ENCODE results near the gene PSMB10. TPM values are rescaled to one million over a fixed set of nuclear protein-coding genes. Genes with fewer than 3 reads are reported as not detected.

PSMB10 gene
- total and polyA plus RNA-seq, 2 of the 4 experiments (the other 2 are of a cell fraction): 28.7 to 36.7 TPM

DNA sequence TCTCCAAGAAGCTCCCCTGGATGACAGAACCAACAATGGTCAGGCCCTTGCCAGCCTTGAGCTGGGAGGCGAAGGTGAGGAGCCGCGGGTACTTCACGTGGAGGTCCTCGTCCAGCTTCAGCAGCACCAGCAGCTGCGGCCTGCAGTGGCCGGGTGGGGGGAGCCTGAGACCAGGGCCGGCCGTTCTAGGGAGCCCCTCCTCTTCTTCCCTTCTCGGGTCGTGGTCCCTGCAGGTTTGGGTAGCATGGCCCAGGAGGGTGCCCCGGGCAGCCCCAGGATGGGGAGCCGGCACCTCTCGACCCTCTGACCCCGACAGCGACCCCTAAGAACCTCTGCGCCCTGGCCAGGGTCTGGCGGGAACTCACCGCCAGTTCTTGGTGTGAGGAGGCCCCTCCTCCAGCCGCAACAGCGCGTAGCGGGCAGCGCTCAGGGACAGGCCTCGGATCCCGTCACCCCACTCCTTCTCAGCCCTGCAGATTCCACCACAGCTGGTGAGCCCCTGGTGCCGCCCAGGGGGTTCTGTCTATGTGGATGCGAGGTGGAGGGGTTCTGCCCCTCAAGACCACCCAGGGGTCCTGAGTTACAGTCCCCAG lies 10.4 kb upstream of the PSMB10 start:
- Histone ChIP-seq H2AK5ac (ENCODE audit: low read depth, low read length) (no peak overlapping the region), H2BK5ac (ENCODE audit: low read depth, low read length, poor library complexity, severe bottlenecking) (no peak overlapping the region), H2BK120ac (ENCODE audit: low read depth, low read length) (no peak overlapping the region), H3K18ac (ENCODE audit: low read depth, low read length) (no peak overlapping the region), H2BK15ac (ENCODE audit: low read depth, low read length) (no peak overlapping the region), H4K20me1 (ENCODE audit: insufficient read depth, low read length) (peaks cover 62% of the 10 kb centered on the region), H3K4me1 (ENCODE audit: control insufficient read depth, insufficient read depth, low read length) (no peaks in the 10 kb centered on the region), H3K27ac (ENCODE audit: insufficient read depth, low read length) (no peak overlapping the region), H3K4ac (ENCODE audit: low read depth, low read length) (no peak overlapping the region), H4K8ac (ENCODE audit: low read depth in 2 of 2, low read length in 2 of 2) (no peak overlapping the region), H3K4me2 (ENCODE audit: low read depth, low read length) (no peak overlapping the region), H2BK20ac (ENCODE audit: low read depth, low read length) (no peak overlapping the region), H2AFZ (replicated peaks; ENCODE audit: low read length, poor library complexity) (no peak overlapping the region), H3K4me3 (ENCODE audit: insufficient read depth, low read depth, low read length) (no peak overlapping the region), H3K56ac (ENCODE audit: extremely low read depth, insufficient read depth, low read length) (no peak overlapping the region), H3K9ac (ENCODE audit: low read depth, low read length) (no peak overlapping the region), H3K79me1 (ENCODE audit: low read depth in 1 of 2, low read length in 2 of 2) (peaks cover 22 to 88% of the 10 kb centered on the region in 2 experiments), H2AK9ac (replicated peaks; ENCODE audit: low read depth, low read length, poor library complexity) (no peak overlapping the region), H4K91ac (ENCODE audit: insufficient read depth, low read depth, low read length) (no peak overlapping the region), H3K36me3 (ENCODE audit: control insufficient read depth, insufficient read depth, low read length) (peaks cover 97% of the 10 kb centered on the region), H3K23ac (ENCODE audit: low read depth, low read length) (no peak overlapping the region), H4K5ac (ENCODE audit: low read depth, low read length) (no peak overlapping the region), H3K9me1 (ENCODE audit: insufficient read depth, low read length) (no peaks in the 10 kb centered on the region), H3K14ac (replicated peaks; ENCODE audit: low read depth, low read length) (no peak overlapping the region), H3K27me3 (ENCODE audit: control insufficient read depth, insufficient read depth, low read length) (no peaks in the 10 kb centered on the region), H3K9me3 (ENCODE audit: control insufficient read depth, insufficient read depth, low read length) (no peaks in the 10 kb centered on the region)
- ATAC-seq (ENCODE audit: low read depth) (no peak), DNase-seq (no peak)
- in situ Hi-C loops (cut with MboI; ENCODE audit: low sequenced_read_pairs): loop anchor here (25.0 kb wide), 1 partner anchor 410 kb away; the partner anchor contains the start of gene RIPOR1
- BruUV-seq (replicated peaks): no TSS peak
- no peak for TF ChIP-seq RAD21 (IDR thresholded peaks at IDR 0.05; ENCODE audit: low read length)
- TF ChIP-seq RCOR1 (IDR thresholded peaks at IDR 0.05; ENCODE audit: insufficient replicate concordance, low read length): no peak
- TF ChIP-seq MAZ (IDR thresholded peaks at IDR 0.05; ENCODE audit: borderline replicate concordance, low read depth, low read length): no peak
- no peak for TF ChIP-seq SMC3 (IDR thresholded peaks at IDR 0.05; ENCODE audit: low read depth, low read length)
- TF ChIP-seq MAFK (IDR thresholded peaks at IDR 0.05; ENCODE audit: low read depth, low read length): no peak
- no peak for TF ChIP-seq BHLHE40 (IDR thresholded peaks at IDR 0.05; ENCODE audit: low read depth, low read length)
- TF ChIP-seq USF2 (IDR thresholded peaks at IDR 0.05; ENCODE audit: low read depth, low read length): no peak
- TF ChIP-seq NFE2L2 (IDR thresholded peaks at IDR 0.05; ENCODE audit: low read depth, low read length): no peak
- no peak for TF ChIP-seq FOS (IDR thresholded peaks at IDR 0.05; ENCODE audit: low read depth, low read length)
- TF ChIP-seq POLR2A (IDR thresholded peaks at IDR 0.05; ENCODE audit: low read depth, low read length): no peak
- no peak for TF ChIP-seq RFX5 (IDR thresholded peaks at IDR 0.05; ENCODE audit: low read depth, low read length)
- TF ChIP-seq, protein P1, sequence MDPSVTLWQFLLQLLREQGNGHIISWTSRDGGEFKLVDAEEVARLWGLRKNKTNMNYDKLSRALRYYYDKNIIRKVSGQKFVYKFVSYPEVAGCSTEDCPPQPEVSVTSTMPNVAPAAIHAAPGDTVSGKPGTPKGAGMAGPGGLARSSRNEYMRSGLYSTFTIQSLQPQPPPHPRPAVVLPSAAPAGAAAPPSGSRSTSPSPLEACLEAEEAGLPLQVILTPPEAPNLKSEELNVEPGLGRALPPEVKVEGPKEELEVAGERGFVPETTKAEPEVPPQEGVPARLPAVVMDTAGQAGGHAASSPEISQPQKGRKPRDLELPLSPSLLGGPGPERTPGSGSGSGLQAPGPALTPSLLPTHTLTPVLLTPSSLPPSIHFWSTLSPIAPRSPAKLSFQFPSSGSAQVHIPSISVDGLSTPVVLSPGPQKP (IDR thresholded peaks at IDR 0.05; ENCODE audit: borderline replicate concordance, low read depth, low read length): no peak
- TF ChIP-seq CEBPB (IDR thresholded peaks at IDR 0.05; ENCODE audit: low read depth, low read length): no peak
- intact Hi-C loops (cut with micrococcal nuclease): no loop called here
- ChIA-PET CTCF (no interaction called here), POLR2A (ENCODE audit: unreplicated experiment) (no interaction called here)
- 100% methylated on average over 4 of the region's 28 CpGs; no CpG with 5 or more reads in 1 of the 2 experiments for WGBS, 2 experiments (ENCODE audit: extremely low coverage in 2 of 2, insufficient read length in 1 of 2)
- dilution Hi-C loops (cut with HindIII; ENCODE audit: low sequenced_read_pairs, unreplicated experiment): no loop called here

All from IMR-90 (cell line).